Measurements from ENCODE around the gene TMC5.
"Not testable (repeated sequence)": the region's sequence is repeated elsewhere in the genome, so short reads cannot be mapped to it uniquely, and the experiment has no call there.

The TMC5 gene

GRCh38 chr16:19386525-19386924, 31.2 kb upstream of the TMC5 start:
- peaks cover 12% of the 10 kb centered on the region for H3K4me1 Mint-ChIP-seq
- TF ChIP-seq CTCF (IDR thresholded peaks at IDR 0.05): no peak
- no peak for DNase-seq
- H3K9me3 Mint-ChIP-seq: peaks cover 27% of the 10 kb centered on the region
- peak overlapping the region; percentile 82 for H3K27ac Mint-ChIP-seq
- H3K27me3 Mint-ChIP-seq (ENCODE audit: low read depth, poor library complexity): peaks cover 27% of the 10 kb centered on the region
- no peaks in the 10 kb centered on the region for H3K36me3 Mint-ChIP-seq (ENCODE audit: low read depth)
- no peak overlapping the region for H3K4me3 Mint-ChIP-seq

GRCh38 chr16:19389246-19389645, 28.4 kb upstream of the TMC5 start:
- H3K27ac Mint-ChIP-seq: no peak overlapping the region
- H3K9me3 Mint-ChIP-seq: peaks cover 27% of the 10 kb centered on the region
- H3K4me3 Mint-ChIP-seq: no peak overlapping the region
- DNase-seq: peak; percentile 57
- H3K27me3 Mint-ChIP-seq (ENCODE audit: low read depth, poor library complexity): peaks cover 9% of the 10 kb centered on the region
- no peaks in the 10 kb centered on the region for H3K36me3 Mint-ChIP-seq (ENCODE audit: low read depth)
- H3K4me1 Mint-ChIP-seq: peaks cover 20% of the 10 kb centered on the region
- TF ChIP-seq CTCF (IDR thresholded peaks at IDR 0.05): peak; percentile 43

GRCh38 chr16:19391185-19391776, 26.4 kb upstream of the TMC5 start:
- H3K27ac Mint-ChIP-seq; H3K4me3 Mint-ChIP-seq; DNase-seq; H3K36me3 Mint-ChIP-seq (ENCODE audit: low read depth): not testable (repeated sequence)
- Mint-ChIP-seq H3K9me3 (peaks cover 27% of the 10 kb centered on the region), H3K27me3 (ENCODE audit: low read depth, poor library complexity) (peaks cover 13% of the 10 kb centered on the region), H3K4me1 (peaks cover 12% of the 10 kb centered on the region)

GRCh38 chr16:19392352-19392751, 25.3 kb upstream of the TMC5 start:
- TF ChIP-seq CTCF (IDR thresholded peaks at IDR 0.05): no peak
- Mint-ChIP-seq H3K4me3 (no peak overlapping the region), H3K27ac (no peak overlapping the region), H3K4me1 (peaks cover 8% of the 10 kb centered on the region), H3K9me3 (peaks cover 23% of the 10 kb centered on the region), H3K36me3 (ENCODE audit: low read depth) (no peaks in the 10 kb centered on the region), H3K27me3 (ENCODE audit: low read depth, poor library complexity) (peaks cover 13% of the 10 kb centered on the region)
- no peak for DNase-seq

- Mint-ChIP-seq H3K27ac (peak overlapping the region; percentile 55), H3K4me1 (peaks cover 8% of the 10 kb centered on the region), H3K4me3 (no peak overlapping the region), H3K36me3 (ENCODE audit: low read depth) (no peaks in the 10 kb centered on the region), H3K9me3 (peaks cover 21% of the 10 kb centered on the region), H3K27me3 (ENCODE audit: low read depth, poor library complexity) (peaks cover 13% of the 10 kb centered on the region)
- no peak for TF ChIP-seq CTCF (IDR thresholded peaks at IDR 0.05)
- no peak for DNase-seq
Observed at GRCh38 chr16:19393226-19394111, 24.2 kb upstream of the TMC5 start.

- H3K4me3 Mint-ChIP-seq, H3K27ac Mint-ChIP-seq: not testable (repeated sequence)
- H3K9me3 Mint-ChIP-seq: peaks cover 17% of the 10 kb centered on the region
Observed at GRCh38 chr16:19395646-19396267, 21.9 kb upstream of the TMC5 start.

More at GRCh38 chr16:19395646-19396267, 21.9 kb upstream of the TMC5 start:
- H3K36me3 Mint-ChIP-seq (ENCODE audit: low read depth); H3K4me1 Mint-ChIP-seq; DNase-seq; H3K27me3 Mint-ChIP-seq (ENCODE audit: low read depth, poor library complexity): not testable (repeated sequence)

Measured in nephron progenitor cell (in vitro differentiated cells).